Measurements from ENCODE around the gene SERPINB8. TPM values are rescaled to one million over a fixed set of nuclear protein-coding genes. Genes with fewer than 3 reads are reported as not detected.
"Not testable (repeated sequence)": the region's sequence is repeated elsewhere in the genome, so short reads cannot be mapped to it uniquely, and the experiment has no call there.

Gene SERPINB8, protein sequence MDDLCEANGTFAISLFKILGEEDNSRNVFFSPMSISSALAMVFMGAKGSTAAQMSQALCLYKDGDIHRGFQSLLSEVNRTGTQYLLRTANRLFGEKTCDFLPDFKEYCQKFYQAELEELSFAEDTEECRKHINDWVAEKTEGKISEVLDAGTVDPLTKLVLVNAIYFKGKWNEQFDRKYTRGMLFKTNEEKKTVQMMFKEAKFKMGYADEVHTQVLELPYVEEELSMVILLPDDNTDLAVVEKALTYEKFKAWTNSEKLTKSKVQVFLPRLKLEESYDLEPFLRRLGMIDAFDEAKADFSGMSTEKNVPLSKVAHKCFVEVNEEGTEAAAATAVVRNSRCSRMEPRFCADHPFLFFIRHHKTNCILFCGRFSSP
- 1 to 10 TPM; 4.0 to 4.3 (median 4.1) TPM for polyA plus RNA-seq (ENCODE audit: insufficient read length in 3 of 3)
- long read RNA-seq, donor 1, partial matches to known transcripts: 0 of 2 reads
- long read RNA-seq, donor 1, other reads (novel, unspliced or antisense): 0 of 2 reads
- long read RNA-seq, donor 2: 0 reads
- long read RNA-seq, donor 3, partial matches to known transcripts: 0 of 2 reads
- long read RNA-seq, donor 3, other reads (novel, unspliced or antisense): 0 of 2 reads
- long read RNA-seq, donor 4, partial matches to known transcripts: 0 of 1 reads
- long read RNA-seq, donor 4, other reads (novel, unspliced or antisense): 0 of 1 reads
- long read RNA-seq, donor 5: 0 reads
- long read RNA-seq, donor 6, partial matches to known transcripts: 0 of 1 reads
- long read RNA-seq, donor 6, other reads (novel, unspliced or antisense): 0 of 1 reads
- long read RNA-seq, donor 7, partial matches to known transcripts: 0 of 2 reads
- long read RNA-seq, donor 7, other reads (novel, unspliced or antisense): 0 of 2 reads
- long read RNA-seq, donor 8: 0 reads
- long read RNA-seq, donor 9: 0 reads
- long read RNA-seq, donor 10: 0 reads
- long read RNA-seq, donor 11: 0 reads
- long read RNA-seq, donor 12: 0 reads
- long read RNA-seq, donor 13: 0 reads
- long read RNA-seq, donor 14, partial matches to known transcripts: 0 of 1 reads
- long read RNA-seq, donor 14, other reads (novel, unspliced or antisense): 0 of 1 reads
- long read RNA-seq, donor 15: 0 reads
- long read RNA-seq, donor 16, partial matches to known transcripts: 0 of 1 reads
- long read RNA-seq, donor 16, other reads (novel, unspliced or antisense): 0 of 1 reads

- DNase-seq (ENCODE audit: extremely low read depth in 1 of 11, low read depth in 9 of 11, low spot score in 4 of 11): peak; percentile 78 to 94 (median 88)
Measured at GRCh38 chr18:63969942-63970808, at the start of gene SERPINB8. SERPINB8 (plus strand) TSS chr18:63970081; CDS start chr18:63978309, 8,228 bp downstream.

GRCh38 chr18:63922049-63922448 is 47.8 kb upstream of the SERPINB8 start:
- DNase-seq (ENCODE audit: extremely low read depth in 1 of 11, low read depth in 9 of 11, low spot score in 4 of 11): no peak

DNA sequence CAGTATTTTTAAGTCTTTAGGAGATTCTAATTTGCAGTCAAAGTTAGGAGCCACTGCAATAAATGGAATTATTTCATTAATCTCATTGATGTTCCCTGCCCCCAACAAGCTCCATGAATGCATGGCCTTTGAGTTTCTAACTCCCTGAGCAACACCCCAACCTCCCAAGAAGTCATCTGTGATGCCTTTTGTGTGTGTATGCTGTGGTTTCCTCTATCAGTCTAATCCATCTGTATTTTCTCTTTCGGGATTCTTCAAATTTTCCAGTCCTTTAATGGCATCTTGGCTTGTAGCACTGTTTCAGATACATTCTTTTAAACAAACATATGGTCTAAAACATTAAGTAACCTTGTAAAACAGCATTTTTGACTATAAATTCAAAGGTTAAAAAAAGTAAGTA is 45.3 kb upstream of the SERPINB8 start:
- no peak for DNase-seq (ENCODE audit: extremely low read depth in 1 of 11, low read depth in 9 of 11, low spot score in 4 of 11)

DNA sequence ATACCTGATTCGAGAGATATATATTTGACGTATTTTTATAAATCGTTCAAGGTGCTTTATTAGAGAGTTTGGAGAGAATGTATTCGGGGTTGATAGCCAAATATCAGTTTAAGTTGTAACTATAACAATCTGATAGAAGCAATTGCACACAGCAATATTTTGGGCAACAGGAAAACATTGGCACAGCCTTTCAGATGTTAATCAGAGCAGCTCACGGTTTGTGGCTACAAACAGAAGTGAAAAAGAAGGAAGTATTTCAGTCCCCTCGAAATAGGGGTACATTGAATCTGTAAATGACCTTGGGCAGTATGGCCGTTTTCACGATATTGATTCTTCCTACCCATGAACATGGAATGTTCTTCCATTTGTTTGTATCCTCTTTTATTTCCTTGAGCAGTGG is 41.5 kb upstream of the SERPINB8 start:
- DNase-seq (ENCODE audit: extremely low read depth in 1 of 11, low read depth in 9 of 11, low spot score in 4 of 11): no peak

DNA sequence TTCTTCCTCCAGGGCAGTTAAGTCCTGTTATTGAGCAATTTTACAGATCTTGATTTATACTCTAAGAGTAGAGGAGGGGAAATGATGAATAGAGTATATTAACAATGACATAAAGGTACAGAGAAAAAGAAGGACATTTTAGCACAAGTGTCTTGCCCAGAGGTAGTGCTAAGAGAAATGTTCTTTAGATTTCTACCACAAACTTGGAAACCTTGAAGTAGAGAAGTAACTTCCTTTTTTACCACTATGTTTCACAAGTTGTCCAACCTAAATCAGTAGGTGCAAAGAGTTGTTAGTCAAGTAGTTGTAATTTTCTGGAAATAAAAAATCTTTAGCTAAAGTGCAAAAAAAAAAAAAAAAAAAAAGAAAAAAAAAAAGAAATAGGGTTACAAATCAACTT is 40.5 kb upstream of the SERPINB8 start:
- DNase-seq (ENCODE audit: extremely low read depth in 1 of 11, low read depth in 9 of 11, low spot score in 4 of 11): not testable (repeated sequence)

DNA sequence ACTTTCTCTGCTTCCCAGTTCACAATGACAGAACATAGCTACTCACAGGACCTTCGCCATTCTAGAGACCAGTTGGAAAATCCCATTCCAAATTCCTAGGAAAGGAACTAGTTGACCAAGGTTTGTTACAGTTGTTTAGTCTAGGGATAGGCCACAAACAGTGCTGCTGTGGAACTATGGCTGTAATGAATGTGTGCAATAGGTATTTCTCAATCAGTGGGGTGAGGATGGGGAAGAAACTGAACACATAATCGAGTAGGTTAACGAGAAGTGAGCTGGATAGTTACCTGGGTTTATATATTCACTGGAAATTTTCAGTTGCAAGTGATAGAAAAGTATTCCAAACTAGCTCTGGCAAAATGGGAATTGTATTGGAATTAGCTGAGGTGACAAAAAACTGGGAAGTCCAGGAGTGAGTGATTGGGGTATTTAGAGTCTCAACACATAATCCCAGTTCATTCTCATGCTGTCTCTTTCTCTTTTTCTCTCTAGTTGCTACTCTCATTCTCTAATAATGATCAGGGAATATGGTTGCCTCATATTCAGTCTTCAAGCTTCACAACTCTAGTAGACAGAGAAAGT is 39.0 kb upstream of the SERPINB8 start:
- no peak for DNase-seq (ENCODE audit: extremely low read depth in 1 of 11, low read depth in 9 of 11, low spot score in 4 of 11)

DNA sequence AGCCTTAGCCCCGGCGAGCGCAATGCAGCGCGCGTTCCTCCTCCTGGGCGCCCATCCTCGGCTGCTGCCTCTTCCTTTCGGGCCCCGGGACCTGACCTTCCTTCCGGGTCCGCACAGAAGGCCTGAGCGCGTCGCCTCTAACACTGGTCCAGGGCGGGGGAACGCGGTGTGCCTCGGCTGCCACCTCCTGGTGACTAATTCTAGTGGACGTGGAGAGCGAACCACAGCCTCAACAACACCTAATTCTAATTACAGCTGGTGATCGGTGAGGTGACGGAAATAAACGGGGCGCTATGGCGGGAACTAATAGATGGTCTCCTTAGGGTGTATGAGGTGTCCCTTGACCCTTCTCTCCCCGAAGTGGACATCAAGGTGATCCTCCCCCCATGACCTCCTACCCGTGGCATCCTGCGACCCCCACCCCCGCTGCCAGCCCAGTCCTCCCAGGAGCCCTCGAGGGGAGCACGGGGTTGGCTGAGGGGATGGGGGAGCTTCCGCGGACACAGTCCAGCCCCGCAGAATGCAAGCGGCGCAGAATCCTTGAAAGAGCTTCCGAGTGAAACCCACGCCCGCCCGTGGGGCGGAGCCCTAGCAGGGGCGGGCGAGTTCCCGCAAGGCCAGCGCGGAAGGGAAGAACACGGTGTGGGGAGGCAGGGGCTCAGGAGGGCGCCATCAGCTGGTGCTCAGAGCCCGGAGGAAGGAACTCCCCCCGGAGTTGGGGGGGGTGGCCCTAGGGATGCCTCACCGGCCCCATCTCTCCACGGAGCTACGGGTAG is 33.5 kb upstream of the SERPINB8 start:
- peak in 10 of 11 donors; percentile 35 to 62 (median 58) for DNase-seq (ENCODE audit: extremely low read depth in 1 of 11, low read depth in 9 of 11, low spot score in 4 of 11)

GRCh38 chr18:63936932-63937393 is 32.9 kb upstream of the SERPINB8 start:
- no peak for DNase-seq (ENCODE audit: extremely low read depth in 1 of 11, low read depth in 9 of 11, low spot score in 4 of 11)

DNA sequence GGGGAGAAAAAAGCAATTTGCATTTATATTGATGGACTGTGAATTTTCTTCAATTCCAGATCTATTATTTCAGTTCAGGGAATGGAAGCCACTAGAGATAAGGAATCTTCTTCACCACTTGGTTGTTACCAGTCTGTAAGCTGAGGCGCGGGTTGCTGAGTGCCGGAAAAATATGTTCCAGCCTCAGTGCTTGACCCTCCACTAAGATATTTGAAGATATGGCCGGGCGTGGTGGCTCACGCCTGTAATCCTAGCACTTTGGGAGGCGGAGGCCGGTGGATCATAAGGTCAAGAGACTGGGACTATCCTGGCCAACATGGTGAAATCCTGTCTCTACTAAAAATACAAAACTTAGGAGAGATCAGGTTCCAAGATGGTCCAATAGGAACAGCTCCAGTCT is 29.9 kb upstream of the SERPINB8 start:
- no peak for DNase-seq (ENCODE audit: extremely low read depth in 1 of 11, low read depth in 9 of 11, low spot score in 4 of 11)

- DNase-seq (ENCODE audit: extremely low read depth in 1 of 11, low read depth in 9 of 11, low spot score in 4 of 11): not testable (repeated sequence)
Measured at GRCh38 chr18:63940543-63941050, 29.3 kb upstream of the SERPINB8 start.

DNA sequence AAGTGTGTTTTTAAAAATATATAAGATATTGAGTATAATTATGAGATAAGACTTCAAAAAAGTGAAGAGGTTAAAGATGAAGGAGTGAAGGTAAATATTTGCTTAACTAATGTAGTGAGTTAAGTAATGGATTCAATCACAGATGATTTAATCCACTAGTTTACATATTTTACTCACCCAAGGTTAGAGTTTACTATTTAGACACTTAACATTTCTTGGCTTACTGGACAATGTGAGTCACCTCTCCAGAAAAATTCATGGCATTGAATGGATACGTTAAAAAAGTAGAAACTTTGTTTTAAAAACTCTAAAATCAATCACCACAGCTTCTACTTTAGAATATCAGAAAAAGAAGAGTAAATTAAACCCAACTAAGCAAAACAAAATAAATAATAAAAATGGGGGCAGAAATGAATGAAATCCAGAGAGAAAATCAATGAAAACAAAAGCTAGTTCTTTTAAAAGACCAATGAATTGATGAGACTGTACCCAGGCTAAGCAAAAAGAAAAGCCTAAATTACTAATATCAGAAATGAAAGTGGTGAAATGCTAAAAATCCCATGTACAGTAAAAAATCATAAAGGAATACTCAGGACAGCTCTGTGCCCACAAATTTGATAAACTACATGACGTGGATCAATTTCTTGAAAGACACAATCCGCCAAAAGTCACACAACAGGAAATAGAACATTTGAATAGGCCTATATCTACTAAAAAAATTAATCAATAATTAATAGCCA is 22.7 kb upstream of the SERPINB8 start:
- DNase-seq (ENCODE audit: extremely low read depth in 1 of 11, low read depth in 9 of 11, low spot score in 4 of 11): no peak

GRCh38 chr18:63949068-63949737 is 20.7 kb upstream of the SERPINB8 start, which contains the start of gene HMSD:
HMSD (plus strand) TSS chr18:63949301; CDS start chr18:63953456, 4,155 bp downstream.
- DNase-seq (ENCODE audit: extremely low read depth in 1 of 11, low read depth in 9 of 11, low spot score in 4 of 11): no peak

DNA sequence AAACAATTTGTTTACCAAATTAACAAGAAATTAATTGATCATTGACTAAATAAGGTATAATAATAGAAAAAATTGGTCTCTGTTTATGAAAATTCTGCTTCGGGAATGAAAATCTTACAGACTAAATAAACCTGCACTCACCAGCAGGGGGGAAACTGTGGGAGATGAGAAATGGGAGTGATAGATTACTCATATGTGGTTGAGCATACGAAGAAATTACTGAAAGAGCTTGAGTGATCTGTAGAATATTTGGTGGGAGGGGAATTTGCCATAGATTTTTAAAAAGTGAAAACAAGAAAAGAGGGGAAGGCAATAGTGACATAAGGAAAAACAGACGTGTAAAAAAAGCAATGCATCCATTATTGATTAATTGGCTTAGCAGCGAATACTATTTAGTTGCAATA is 18.6 kb upstream of the SERPINB8 start:
- DNase-seq (ENCODE audit: extremely low read depth in 1 of 11, low read depth in 9 of 11, low spot score in 4 of 11): no peak

- DNase-seq (ENCODE audit: extremely low read depth in 1 of 11, low read depth in 9 of 11, low spot score in 4 of 11): no peak
Measured at GRCh38 chr18:63953811-63954210, 16.1 kb upstream of the SERPINB8 start.

DNA sequence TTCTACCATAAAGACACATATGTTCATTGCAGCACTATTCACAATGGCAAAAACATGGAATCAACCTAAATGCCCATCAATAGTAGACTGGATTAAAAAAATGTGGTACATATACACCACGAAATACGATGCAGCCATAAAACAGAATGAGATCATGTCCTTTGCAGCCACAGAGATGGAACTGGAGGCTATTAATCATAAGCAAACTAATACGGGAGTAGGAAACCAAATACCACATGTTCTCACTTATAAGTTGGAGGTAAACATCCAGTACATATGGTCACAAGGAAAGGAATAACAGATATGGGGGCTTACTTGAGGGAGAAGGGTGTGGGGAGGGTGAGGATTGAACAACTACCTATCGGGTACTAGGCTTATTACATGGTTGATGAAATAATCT is 13.1 kb upstream of the SERPINB8 start:
- DNase-seq (ENCODE audit: extremely low read depth in 1 of 11, low read depth in 9 of 11, low spot score in 4 of 11): no peak

DNA sequence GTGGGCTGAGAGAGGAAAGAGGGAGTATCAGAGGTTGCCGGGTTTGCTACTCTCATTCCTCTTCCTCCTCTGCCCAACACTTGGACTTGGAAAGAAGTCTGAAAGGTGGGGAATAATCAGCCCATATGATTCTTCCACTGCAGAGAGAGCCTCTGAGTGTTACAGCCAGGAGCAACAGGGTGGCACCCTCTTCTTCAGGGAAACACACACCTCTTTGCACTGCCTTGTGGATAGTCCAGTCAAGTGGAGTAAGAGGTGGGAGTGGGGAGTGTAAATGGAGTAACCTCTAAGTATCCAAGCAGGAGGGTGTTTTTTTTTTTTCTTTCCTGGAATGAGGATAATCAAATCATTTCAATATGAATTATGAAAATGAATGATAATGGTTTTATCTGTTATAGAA is 9.0 kb upstream of the SERPINB8 start:
- no peak for DNase-seq (ENCODE audit: extremely low read depth in 1 of 11, low read depth in 9 of 11, low spot score in 4 of 11)
